ACHN (cell line): ENCODE results near the gene PUS10.

Experiments
- DNase-seq: peaks from one replicate; pipeline ENCODE4 v3.0.0-alpha.2; 2015
- in situ Hi-C: cut with HindIII; loops from 2 replicates; pipeline ENCODE4 v1.10.0; 2017; ENCODE audit warnings: low sequenced_read_pairs, low pct_ligation_motif_present, low pct_unique_long_range_greater_than_20kb

The PUS10 gene

DNA sequence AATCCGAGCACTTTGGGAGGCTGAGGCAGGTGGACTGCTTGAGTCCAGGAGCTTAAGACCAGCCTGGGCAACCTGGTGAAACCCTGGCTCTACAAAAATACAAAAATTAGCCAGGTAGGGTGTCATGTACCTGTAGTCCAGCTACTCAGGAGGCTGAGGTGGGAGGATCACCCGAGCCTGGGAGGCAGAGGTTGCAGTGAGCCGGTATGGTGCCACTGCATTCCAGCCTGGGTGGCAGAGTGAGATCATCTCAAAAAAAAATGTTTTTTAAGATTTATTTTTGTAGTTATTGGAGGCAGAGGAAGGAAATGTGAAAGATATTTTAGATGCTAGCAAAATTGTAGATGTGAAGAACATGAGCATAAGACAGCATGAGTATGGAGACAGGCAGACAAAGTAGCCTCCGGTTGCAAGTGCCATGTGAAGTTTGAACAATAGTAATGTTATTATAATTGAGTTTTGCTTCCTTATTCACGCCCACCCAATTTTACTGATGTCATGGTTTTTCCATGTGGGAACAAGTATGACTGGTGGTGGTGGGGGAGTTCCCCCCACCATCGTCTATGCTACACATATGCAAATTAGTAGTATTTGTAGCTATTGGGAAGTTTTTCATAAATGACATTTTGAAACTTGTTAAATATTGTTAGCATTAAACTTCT, 118.7 kb downstream of the PUS10 start:
- in situ Hi-C loops: no loop called here
- no peak for DNase-seq

DNA sequence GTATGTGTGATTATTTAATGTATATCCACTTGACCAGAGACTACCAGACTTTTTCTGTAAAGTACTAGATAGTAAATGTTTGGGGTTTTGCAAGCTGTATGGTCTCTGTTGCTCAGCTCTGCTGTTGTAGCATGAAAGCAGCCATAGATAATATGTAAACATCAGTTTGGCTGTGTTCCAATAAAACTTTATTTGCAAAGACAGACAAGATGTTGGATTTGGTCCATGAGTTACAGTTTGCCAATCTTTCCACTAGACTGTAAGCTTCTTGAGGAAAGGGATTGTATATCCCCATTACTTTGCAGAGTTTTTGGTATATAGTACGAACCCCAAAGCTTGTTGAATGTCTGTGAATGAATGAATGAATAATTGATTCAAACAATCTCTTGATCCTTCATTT, 119.5 kb downstream of the PUS10 start:
- DNase-seq: no peak
- in situ Hi-C loops: no loop called here
